Inferior parietal cortex (tissue), 1 donor: Measurements from ENCODE around the gene ROBO1.

Experiments used
- DNase-seq: peaks from one replicate; pipeline ENCODE4 v3.0.0-alpha.2; 2016; ENCODE audit errors: extremely low spot score

ROBO1 gene

GRCh38 chr3:78985981-78986380, 781.8 kb downstream of the ROBO1 start:
- DNase-seq: no peak

GRCh38 chr3:78979028-78979427, 788.8 kb downstream of the ROBO1 start:
- DNase-seq: no peak

GRCh38 chr3:78978037-78978436, 789.8 kb downstream of the ROBO1 start:
- no peak for DNase-seq

GRCh38 chr3:78977073-78977472, 790.7 kb downstream of the ROBO1 start:
- DNase-seq: no peak

- DNase-seq: no peak
Measured at GRCh38 chr3:78976200-78976599, 791.6 kb downstream of the ROBO1 start.

- no peak for DNase-seq
Measured at GRCh38 chr3:78974181-78974790, 793.5 kb downstream of the ROBO1 start.

GRCh38 chr3:78972617-78973301, 795.0 kb downstream of the ROBO1 start:
- DNase-seq: no peak

GRCh38 chr3:78970656-78971055, 797.1 kb downstream of the ROBO1 start:
- no peak for DNase-seq

GRCh38 chr3:78969483-78969882, 798.3 kb downstream of the ROBO1 start:
- peak; percentile 61 for DNase-seq

- no peak for DNase-seq
Measured at GRCh38 chr3:78967061-78967460, 800.7 kb downstream of the ROBO1 start.

GRCh38 chr3:78963771-78964170, 804.0 kb downstream of the ROBO1 start:
- no peak for DNase-seq

GRCh38 chr3:78957456-78957855, 810.3 kb downstream of the ROBO1 start:
- no peak for DNase-seq

GRCh38 chr3:78951342-78951945, 816.4 kb downstream of the ROBO1 start:
- no peak for DNase-seq

GRCh38 chr3:78941587-78941986, 826.2 kb downstream of the ROBO1 start:
- DNase-seq: no peak

GRCh38 chr3:78940626-78941025, 827.2 kb downstream of the ROBO1 start:
- DNase-seq: no peak

- DNase-seq: no peak
Measured at GRCh38 chr3:78940128-78940527, 827.7 kb downstream of the ROBO1 start.

GRCh38 chr3:78937475-78937874, 830.3 kb downstream of the ROBO1 start:
- DNase-seq: no peak

- DNase-seq: no peak
Measured at GRCh38 chr3:78927759-78928158, 840.0 kb downstream of the ROBO1 start.

- DNase-seq: no peak
Measured at GRCh38 chr3:78926523-78926922, 841.3 kb downstream of the ROBO1 start.

GRCh38 chr3:78924711-78925110, 843.1 kb downstream of the ROBO1 start:
- no peak for DNase-seq

- DNase-seq: no peak
Measured at GRCh38 chr3:78919021-78919755, 848.6 kb downstream of the ROBO1 start.

GRCh38 chr3:78918361-78919020, 849.3 kb downstream of the ROBO1 start:
- DNase-seq: no peak
